Uterus (tissue), 4 donors: Measurements from ENCODE around the gene SPATA24. TPM values are rescaled to one million over a fixed set of nuclear protein-coding genes. Genes with fewer than 3 reads are reported as not detected.
A peak's percentile ranks its signal among the peaks of the same experiment; 100 is the strongest.

Source experiments
- DNase-seq, 2 donors: peaks; one replicate each; pipeline ENCODE4 v3.0.0-alpha.2; 2019 to 2020
- H3K27ac ChIP-seq, 2 donors: fragments of 200-600 bp; sonication (generic); 1 replicate in 1 of 2; 2 replicates in 1 of 2; pipeline ENCODE4 v1.5.1; 2016 to 2018
- H3K27me3 ChIP-seq, 2 donors: fragments of 200-600 bp; sonication (generic); one replicate each; pipeline ENCODE4 v1.5.1; 2018 to 2019; ENCODE audit warnings: control low read depth in 1 of 2
- H3K36me3 ChIP-seq, 2 donors: fragments of 200-600 bp; sonication (generic); one replicate each; pipeline ENCODE4 v1.5.1; 2019; ENCODE audit warnings: control low read depth in 1 of 2
- H3K4me1 ChIP-seq, 2 donors: fragments of 200-600 bp; sonication (generic); one replicate each; pipeline ENCODE4 v1.5.1; 2018 to 2019; ENCODE audit warnings: control low read depth in 1 of 2
- H3K4me3 ChIP-seq, 2 donors: fragments of 200-600 bp; sonication (generic); 1 replicate in 1 of 2; 2 replicates in 1 of 2; pipeline ENCODE4 v1.5.1; 2018 to 2019; ENCODE audit warnings: mild to moderate bottlenecking in 1 of 2
- H3K9me3 ChIP-seq, 2 donors: fragments of 200-600 bp; sonication (generic); one replicate each; pipeline ENCODE4 v1.5.1; 2019; ENCODE audit warnings: control low read depth in 1 of 2
- CTCF ChIP-seq, 4 experiments: fragments of 200-600 bp in 2 of 4; fragments of 450-650 bp in 2 of 4; sonication (generic) in 2 of 4; IDR thresholded peaks; one replicate each; pipeline ENCODE4 v1.5.1; 2016 to 2019; ENCODE audit warnings: antibody characterized with exemption in 4 of 4, mild to moderate bottlenecking in 2 of 4, moderate library complexity in 1 of 4
- POLR2A ChIP-seq, 2 donors: fragments of 450-650 bp; IDR thresholded peaks; one replicate each; pipeline ENCODE4 v1.6.1; 2016; ENCODE audit warnings: antibody characterized with exemption in 2 of 2, mild to moderate bottlenecking in 1 of 2, moderate library complexity in 1 of 2
- intact Hi-C: fragments of 100-400 bp; cut with DNase I; formaldehyde crosslinking; loops from one replicate; pipeline ENCODE4 v1.15.1; 2023; ENCODE audit warnings: low total_unique reads
- total RNA-seq, 4 donors: library from RNA; depleted of rRNA in 3 of 4; stranded (reverse); fragments of >200 nt in 3 of 4; gene quantifications; one replicate each; pipeline versions ENCODE4 v1.1.0 to v1.2.4, GENCODE V29; 2014 to 2023
- donor health status: DM: yes; HTN: yes; CAD: no.

SPATA24 gene
- total RNA-seq, 4 donors from 2014 or later = 2.4 to 3.4 TPM; not detected in 2

DNA sequence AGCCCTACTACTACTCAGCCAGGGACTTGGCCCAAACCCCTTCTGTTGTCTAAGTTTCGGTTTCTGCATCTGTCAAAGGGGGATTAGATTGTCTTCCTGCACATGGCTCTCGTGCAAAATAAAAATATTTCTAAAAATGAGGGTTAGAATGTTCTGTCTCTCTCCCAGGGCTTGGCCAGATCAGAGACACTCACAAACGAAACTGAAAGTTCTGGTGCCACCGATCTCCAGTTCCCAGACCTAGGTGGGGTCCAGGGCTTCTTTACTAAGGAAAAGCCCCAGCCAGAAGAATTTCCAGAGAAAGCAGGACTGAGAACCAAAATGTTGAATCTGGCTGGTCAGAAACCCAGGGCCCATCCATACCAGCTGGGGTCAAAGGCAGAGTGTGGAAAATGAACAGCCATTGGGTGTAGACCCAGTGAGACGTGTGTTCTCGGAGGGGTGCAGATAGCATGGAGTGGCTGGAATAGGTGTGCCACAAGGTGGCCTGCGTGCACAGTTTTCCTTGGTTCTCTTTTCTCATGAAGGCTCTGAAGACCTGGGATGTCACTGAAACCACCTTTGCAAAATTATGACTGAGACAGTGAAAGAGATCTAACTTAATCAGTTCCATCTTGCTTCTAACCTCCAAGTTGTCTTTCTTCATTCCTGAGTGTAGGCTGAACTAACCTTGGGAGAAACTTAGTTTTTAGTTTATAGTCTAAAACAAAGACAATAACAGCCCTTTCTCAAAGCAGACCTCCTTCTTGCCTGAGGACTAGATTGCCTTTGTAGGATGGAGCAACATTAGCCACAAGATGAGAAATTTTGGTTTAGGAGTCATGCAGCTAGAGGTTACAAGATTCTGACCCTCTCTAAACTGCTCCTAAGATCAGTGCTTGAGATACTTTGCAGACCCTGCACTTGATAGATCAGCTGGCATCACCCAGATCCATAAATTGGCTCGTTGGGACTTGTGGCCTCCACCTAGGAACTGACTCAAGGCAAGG lies 18.5 kb downstream of the SPATA24 start:
- H3K36me3 ChIP-seq = no peaks in the 10 kb centered on the region
- DNase-seq = no peak
- intact Hi-C loops = no loop called here
- H3K9me3 ChIP-seq = no peaks in the 10 kb centered on the region
- no peaks in the 10 kb centered on the region for H3K27me3 ChIP-seq
- peak overlapping the region in 1 of 2 donors; percentile 22 for H3K4me3 ChIP-seq
- no peaks in the 10 kb centered on the region for H3K4me1 ChIP-seq
- TF ChIP-seq POLR2A (IDR thresholded peaks at IDR 0.05) = no peak
- peak in 1 of 4 experiments; percentile 31 for TF ChIP-seq CTCF (IDR thresholded peaks at IDR 0.05)
- H3K27ac ChIP-seq = peak overlapping the region; percentile 54 to 68

DNA sequence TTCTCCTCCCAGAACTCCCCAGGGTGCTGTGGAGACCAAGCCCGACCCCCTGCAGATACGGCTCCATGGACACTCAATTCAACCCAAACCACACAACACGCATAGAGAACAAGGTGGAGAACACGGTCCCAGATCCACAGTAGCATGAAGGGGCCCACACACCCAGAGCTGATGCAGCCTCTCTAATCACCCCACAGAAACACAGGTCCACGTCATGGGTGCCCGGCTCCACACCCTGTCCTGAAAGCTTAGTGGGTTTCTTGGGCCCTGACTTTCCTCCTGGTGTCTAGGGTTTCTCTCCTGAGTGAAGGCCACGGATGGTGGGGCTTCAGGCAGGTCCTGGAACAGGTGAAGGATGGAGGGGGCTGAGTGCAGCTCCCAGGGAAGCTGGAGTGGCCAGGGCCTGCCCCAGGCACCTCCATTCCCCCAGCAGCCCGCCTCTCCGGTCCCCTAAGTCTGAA lies 19.3 kb downstream of the SPATA24 start:
- no peak for DNase-seq
- H3K27me3 ChIP-seq = no peaks in the 10 kb centered on the region

DNA sequence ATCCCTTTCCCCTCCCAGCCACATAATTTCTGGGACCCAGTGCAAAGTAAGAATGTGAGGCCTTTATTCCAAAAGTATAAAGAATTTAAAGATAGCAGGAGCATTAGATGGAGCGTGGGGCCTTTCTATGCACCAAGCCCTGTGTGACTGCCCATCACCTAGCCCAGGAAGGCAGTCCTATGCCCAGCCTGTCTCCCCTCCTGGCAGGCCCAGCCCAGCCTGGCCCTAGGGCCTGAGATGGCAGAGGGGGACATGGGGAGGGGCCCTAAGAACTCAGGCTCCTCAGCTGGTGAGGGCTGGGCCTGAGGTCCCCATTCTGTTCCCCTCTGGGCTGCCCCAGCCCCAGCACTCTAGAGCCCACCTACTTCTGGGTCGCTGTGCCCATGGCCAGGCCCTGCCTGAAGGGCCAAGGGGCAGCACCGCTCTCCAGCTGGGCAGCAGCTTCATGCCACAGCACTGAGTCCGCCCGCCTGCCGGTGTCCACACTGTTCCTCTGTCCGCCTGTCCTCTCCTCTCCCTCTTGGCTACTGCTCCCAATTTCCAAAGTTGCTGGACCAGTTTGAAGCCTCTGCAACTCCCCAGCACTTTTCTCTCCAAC lies 19.8 kb downstream of the SPATA24 start:
- Histone ChIP-seq H3K27me3 (no peaks in the 10 kb centered on the region), H3K9me3 (no peaks in the 10 kb centered on the region), H3K4me3 (no peak overlapping the region), H3K36me3 (no peaks in the 10 kb centered on the region), H3K4me1 (no peaks in the 10 kb centered on the region), H3K27ac (no peak overlapping the region)
- intact Hi-C loops = no loop called here
- TF ChIP-seq CTCF (IDR thresholded peaks at IDR 0.05) (no peak), POLR2A (IDR thresholded peaks at IDR 0.05) (no peak)
- DNase-seq = no peak

More for the DNA sequence above, 19.3 kb downstream of the SPATA24 start:
- H3K9me3 ChIP-seq = no peaks in the 10 kb centered on the region
- peak overlapping the region in 1 of 2 donors; percentile 22 for H3K4me3 ChIP-seq
- H3K27ac ChIP-seq = peak overlapping the region; percentile 54 to 68
- TF ChIP-seq POLR2A (IDR thresholded peaks at IDR 0.05) (no peak), CTCF (IDR thresholded peaks at IDR 0.05) (no peak)
- intact Hi-C loops = no loop called here
- no peaks in the 10 kb centered on the region for H3K36me3 ChIP-seq
- H3K4me1 ChIP-seq = no peaks in the 10 kb centered on the region

DNA sequence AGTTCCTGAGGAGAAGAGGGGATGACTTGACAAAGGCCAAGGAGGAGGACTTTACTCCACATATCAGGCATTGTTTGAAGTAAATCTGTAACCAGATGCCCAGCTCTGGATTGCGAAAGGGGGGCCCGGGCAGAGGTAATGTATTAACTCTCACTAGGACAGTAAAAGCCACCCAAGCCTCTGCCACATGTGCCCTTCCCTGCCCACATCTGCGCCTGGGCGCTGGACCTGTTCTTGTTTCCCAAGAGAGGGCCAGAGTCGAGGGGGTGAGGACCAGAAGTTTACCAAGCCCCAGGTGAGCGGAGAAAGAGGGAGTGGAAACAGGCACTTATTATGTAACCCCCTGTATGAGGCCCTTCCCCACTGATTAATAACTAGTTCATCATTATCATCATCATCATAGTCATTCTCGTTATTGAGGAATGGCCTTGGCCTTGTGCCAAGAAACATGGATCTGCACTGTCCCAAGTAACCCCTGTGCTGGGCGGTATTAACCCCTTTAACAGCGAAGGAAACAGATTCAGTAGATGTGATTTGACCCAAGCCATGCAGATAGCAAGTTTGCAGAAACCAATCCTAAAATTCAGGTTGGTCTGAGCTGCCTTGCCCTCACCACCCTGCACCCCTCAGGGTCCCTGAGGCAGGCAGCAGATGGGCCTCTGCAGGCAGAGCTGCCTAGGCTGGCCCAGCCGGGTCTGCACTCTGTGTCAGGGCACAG lies 20.5 kb downstream of the SPATA24 start, which contains the start of gene SLC23A1:
TSS of gene SLC23A1 (minus strand) at position 23 of the 718 bp plus-strand sequence. CDS start 44 bp downstream, outside the sequence.
- TF ChIP-seq CTCF (IDR thresholded peaks at IDR 0.05) (no peak), POLR2A (IDR thresholded peaks at IDR 0.05) (no peak)
- Histone ChIP-seq H3K36me3 (no peaks in the 10 kb centered on the region), H3K4me1 (no peaks in the 10 kb centered on the region), H3K27ac (no peak within 1 kb of the TSS), H3K27me3 (no peaks in the 10 kb centered on the region), H3K9me3 (no peaks in the 10 kb centered on the region), H3K4me3 (no peak within 1 kb of the TSS)
- intact Hi-C loops = no loop called here
- DNase-seq = peak in 1 of 2 donors; percentile 3
